Ishikawa (cell line): ENCODE data around the gene OR2F2.

ENCODE experiments used
- CEBPB ChIP-seq: IDR thresholded peaks from 2 replicates; pipeline ENCODE4 v1.6.1; 2012
- CREB1 ChIP-seq: IDR thresholded peaks from 2 replicates; pipeline ENCODE4 v1.6.1; 2012; ENCODE audit warnings: low read depth
- EGR1 ChIP-seq: IDR thresholded peaks from 2 replicates; pipeline ENCODE4 v1.6.1; 2012
- EP300 ChIP-seq: IDR thresholded peaks from 2 replicates; pipeline ENCODE4 v1.6.1; 2012; ENCODE audit warnings: borderline replicate concordance
- FOXM1 ChIP-seq: IDR thresholded peaks from 2 replicates; pipeline ENCODE4 v1.6.1; 2012; ENCODE audit warnings: low read depth, borderline replicate concordance
- NFIC ChIP-seq: IDR thresholded peaks from 2 replicates; pipeline ENCODE4 v1.6.1; 2012
- RAD21 ChIP-seq: IDR thresholded peaks from 2 replicates; pipeline ENCODE4 v1.6.1; 2012; ENCODE audit warnings: low read depth
- TAF1 ChIP-seq: IDR thresholded peaks from 2 replicates; pipeline ENCODE4 v1.6.1; 2012; ENCODE audit warnings: low read depth, mild to moderate bottlenecking
- TCF12 ChIP-seq: IDR thresholded peaks from 2 replicates; pipeline ENCODE4 v1.6.1; 2012; ENCODE audit warnings: low read depth
- TEAD4 ChIP-seq: IDR thresholded peaks from 2 replicates; pipeline ENCODE4 v1.6.1; 2012
- YY1 ChIP-seq: IDR thresholded peaks from 2 replicates; pipeline ENCODE4 v1.6.1; 2012; ENCODE audit warnings: low read depth
- ZBTB7A ChIP-seq: IDR thresholded peaks from 2 replicates; pipeline ENCODE4 v1.6.1; 2012; ENCODE audit warnings: low read depth
- TF ChIP-seq, protein P1 (sequence below): IDR thresholded peaks from 2 replicates; pipeline ENCODE4 v1.6.1; 2012; ENCODE audit warnings: low read depth, mild to moderate bottlenecking
- TF ChIP-seq, protein P2 (sequence below): IDR thresholded peaks from 2 replicates; pipeline ENCODE4 v1.6.1; 2012
- TF ChIP-seq, protein P3 (sequence below): IDR thresholded peaks from 2 replicates; pipeline ENCODE4 v1.6.1; 2012

The OR2F2 gene

DNA sequence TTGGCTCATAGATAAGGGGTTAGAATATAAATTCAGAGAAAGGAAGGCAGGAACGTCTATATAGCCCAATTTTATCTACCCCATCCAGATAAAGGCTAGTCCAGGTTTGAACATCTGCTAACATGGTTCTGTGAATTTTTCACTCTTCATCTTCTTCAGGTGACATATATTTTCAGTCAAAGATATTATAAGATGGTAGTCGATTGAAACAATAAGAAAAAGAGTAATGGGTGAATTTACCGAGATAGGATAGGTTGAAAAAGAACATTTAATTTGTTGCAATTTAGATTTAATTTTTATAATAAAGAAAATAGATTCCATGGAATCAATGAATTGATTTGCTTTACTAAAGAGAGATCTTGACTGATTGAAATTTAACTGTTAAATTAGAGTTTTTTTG lies 19.5 kb downstream of the OR2F2 start, which contains the start of gene OR2F1:
TSS of gene OR2F1 (plus strand) at position 301 of the 400 bp plus-strand sequence. CDS start 5,127 bp downstream, outside the sequence.
- TF ChIP-seq NFIC: no peak

DNA sequence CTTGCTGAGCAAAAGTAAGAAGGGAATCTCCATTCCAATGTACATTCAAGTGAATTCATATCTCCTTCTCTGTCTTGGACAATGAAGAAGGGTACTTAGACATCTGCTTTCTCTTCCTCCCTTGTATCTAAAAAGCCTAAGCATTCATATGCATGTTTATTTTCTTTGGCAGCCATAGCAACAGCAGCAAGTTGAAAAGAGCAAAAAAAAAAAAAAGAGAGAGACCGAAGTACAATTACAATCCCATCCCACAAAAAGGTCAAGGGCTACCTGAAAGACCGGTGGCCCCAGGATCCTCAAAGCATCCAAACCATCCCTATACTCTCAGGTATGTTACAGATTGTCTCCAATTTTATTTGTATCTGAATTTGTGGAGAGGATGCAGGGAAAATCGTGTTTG lies 23.7 kb downstream of the OR2F2 start:
- TF ChIP-seq FOXM1: no peak
- TF ChIP-seq, protein P1, sequence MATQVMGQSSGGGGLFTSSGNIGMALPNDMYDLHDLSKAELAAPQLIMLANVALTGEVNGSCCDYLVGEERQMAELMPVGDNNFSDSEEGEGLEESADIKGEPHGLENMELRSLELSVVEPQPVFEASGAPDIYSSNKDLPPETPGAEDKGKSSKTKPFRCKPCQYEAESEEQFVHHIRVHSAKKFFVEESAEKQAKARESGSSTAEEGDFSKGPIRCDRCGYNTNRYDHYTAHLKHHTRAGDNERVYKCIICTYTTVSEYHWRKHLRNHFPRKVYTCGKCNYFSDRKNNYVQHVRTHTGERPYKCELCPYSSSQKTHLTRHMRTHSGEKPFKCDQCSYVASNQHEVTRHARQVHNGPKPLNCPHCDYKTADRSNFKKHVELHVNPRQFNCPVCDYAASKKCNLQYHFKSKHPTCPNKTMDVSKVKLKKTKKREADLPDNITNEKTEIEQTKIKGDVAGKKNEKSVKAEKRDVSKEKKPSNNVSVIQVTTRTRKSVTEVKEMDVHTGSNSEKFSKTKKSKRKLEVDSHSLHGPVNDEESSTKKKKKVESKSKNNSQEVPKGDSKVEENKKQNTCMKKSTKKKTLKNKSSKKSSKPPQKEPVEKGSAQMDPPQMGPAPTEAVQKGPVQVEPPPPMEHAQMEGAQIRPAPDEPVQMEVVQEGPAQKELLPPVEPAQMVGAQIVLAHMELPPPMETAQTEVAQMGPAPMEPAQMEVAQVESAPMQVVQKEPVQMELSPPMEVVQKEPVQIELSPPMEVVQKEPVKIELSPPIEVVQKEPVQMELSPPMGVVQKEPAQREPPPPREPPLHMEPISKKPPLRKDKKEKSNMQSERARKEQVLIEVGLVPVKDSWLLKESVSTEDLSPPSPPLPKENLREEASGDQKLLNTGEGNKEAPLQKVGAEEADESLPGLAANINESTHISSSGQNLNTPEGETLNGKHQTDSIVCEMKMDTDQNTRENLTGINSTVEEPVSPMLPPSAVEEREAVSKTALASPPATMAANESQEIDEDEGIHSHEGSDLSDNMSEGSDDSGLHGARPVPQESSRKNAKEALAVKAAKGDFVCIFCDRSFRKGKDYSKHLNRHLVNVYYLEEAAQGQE: no peak
- TF ChIP-seq, protein P2, sequence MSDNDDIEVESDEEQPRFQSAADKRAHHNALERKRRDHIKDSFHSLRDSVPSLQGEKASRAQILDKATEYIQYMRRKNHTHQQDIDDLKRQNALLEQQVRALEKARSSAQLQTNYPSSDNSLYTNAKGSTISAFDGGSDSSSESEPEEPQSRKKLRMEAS: no peak
- TF ChIP-seq TAF1: no peak

DNA sequence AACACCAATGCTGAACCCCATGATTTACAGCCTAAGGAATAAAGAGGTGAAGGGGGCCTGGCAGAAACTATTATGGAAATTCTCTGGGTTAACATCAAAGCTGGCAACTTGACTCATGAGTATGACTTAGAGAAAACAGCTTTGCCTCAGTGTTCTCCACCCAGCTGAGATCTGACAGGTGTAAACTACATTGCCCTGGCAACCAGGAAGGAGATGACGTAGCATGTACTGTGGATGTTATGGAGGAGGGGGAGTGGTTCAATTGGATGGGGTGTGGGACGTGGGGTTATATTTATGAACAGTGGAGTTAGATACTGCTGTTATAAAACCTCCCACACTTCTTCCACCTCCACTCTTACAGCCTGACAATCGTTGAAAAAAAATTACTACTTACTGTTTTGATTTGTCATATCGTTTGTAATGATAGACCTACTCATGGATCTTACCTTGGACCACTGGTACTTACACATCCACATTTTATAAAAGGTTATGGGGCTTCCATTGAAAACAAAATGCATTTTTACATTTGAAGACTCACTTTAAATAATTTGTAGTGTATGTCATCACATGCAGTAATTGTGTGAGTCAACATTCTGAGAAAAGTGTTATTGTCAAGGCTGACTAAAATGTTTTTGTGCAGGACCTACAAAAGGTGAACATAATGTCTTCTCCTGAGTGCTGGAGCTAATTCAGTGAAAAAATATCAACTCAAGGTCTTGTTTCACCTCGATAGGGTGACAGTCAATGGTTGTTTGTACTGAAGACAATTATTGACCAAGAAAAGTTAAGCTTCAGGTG lies 26.0 kb downstream of the OR2F2 start:
- no peak for TF ChIP-seq YY1
- TF ChIP-seq, protein P1: no peak
- TF ChIP-seq, protein P3, sequence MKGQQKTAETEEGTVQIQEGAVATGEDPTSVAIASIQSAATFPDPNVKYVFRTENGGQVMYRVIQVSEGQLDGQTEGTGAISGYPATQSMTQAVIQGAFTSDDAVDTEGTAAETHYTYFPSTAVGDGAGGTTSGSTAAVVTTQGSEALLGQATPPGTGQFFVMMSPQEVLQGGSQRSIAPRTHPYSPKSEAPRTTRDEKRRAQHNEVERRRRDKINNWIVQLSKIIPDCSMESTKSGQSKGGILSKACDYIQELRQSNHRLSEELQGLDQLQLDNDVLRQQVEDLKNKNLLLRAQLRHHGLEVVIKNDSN: no peak
- no peak for TF ChIP-seq ZBTB7A
- TF ChIP-seq, protein P2: no peak
- TF ChIP-seq EGR1: no peak
- TF ChIP-seq CEBPB: no peak
- no peak for TF ChIP-seq EP300
- no peak for TF ChIP-seq FOXM1

DNA sequence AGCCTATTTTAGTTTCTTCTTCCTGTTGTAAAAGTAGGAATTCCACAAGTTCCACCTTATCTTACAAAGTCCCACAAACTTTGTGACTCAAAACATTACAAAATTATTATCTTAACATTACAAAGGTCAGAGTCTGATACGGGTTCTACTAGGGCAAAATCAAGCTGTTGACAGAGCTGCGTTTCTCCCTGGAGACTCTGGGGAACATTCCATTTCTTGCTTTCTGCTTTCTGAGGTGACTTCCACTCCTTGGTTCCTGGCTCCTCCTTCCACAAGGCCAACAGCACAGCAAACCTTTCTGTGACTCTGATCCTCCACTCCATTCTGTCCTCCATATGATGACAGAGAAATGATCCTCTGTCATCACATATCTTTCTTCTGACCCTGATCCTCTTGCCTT lies 30.2 kb downstream of the OR2F2 start:
- TF ChIP-seq YY1 (no peak), TAF1 (no peak), EGR1 (no peak), RAD21 (no peak), FOXM1 (no peak), ZBTB7A (no peak), CREB1 (no peak), TEAD4 (no peak), CEBPB (no peak), NFIC (no peak), EP300 (no peak), TCF12 (no peak)
- TF ChIP-seq, protein P2: no peak
- TF ChIP-seq, protein P1: no peak
- TF ChIP-seq, protein P3: no peak

DNA sequence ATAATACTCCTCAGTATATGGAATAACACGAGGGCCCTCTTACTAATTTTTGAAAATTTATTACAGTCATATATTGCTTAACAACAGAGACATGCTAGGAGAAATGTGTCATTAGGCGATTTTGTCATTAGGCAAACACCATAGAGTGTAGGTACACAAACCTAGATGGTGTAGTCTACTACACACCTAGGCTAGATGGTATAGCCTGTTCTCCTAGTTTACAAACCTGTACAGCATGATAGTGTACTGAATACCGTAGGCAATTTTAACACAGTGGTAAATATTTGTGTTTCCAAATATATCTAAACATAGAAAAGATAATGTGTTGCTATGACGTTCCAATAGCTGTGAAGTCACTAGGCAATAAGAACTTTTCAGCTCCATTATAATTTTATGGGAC lies 32.4 kb downstream of the OR2F2 start:
- TF ChIP-seq CEBPB (no peak), ZBTB7A (no peak), TCF12 (no peak), TEAD4 (no peak), TAF1 (no peak), EGR1 (no peak), FOXM1 (no peak), NFIC (no peak), RAD21 (no peak), YY1 (no peak), EP300 (no peak), CREB1 (no peak)
- TF ChIP-seq, protein P2: no peak
- TF ChIP-seq, protein P3: no peak
- TF ChIP-seq, protein P1: no peak
